B cell (primary cell): ENCODE results near the gene COL9A3.

Source experiments
- EZH2 ChIP-seq: IDR thresholded peaks from 2 replicates; pipeline ENCODE4 v1.6.1; 2012; ENCODE audit warnings: borderline replicate concordance, low read depth, mild to moderate bottlenecking, moderate library complexity, low read length; ENCODE audit not compliant: insufficient read depth, poor library complexity, severe bottlenecking
- TF ChIP-seq, protein P1 (sequence below): fragments of 200-600 bp; IDR thresholded peaks from one replicate; pipeline ENCODE4 v1.8.0; 2022; ENCODE audit warnings: antibody characterized with exemption, mild to moderate bottlenecking

DNA sequence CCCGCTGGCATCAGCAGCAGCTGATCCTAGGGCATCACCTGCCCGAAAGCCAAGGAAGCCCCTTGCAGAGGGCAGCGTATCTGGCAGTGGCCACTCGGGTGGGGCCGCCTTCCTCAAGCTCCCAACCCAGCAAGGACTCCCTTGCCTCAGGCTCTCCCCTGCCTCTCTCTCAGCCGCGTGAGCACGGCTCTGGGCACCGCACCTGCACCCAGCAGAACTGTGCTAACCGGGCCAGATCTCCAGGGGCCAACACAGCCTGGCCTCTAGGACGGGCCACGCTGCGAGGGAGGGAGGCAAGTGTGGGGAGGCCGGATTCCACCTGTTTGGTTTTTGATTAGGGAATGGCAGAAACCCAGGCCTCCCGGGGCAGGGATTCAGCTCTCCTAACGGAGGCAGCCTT lies 32.4 kb upstream of the COL9A3 start:
- no peak for TF ChIP-seq EZH2
- TF ChIP-seq, protein P1, sequence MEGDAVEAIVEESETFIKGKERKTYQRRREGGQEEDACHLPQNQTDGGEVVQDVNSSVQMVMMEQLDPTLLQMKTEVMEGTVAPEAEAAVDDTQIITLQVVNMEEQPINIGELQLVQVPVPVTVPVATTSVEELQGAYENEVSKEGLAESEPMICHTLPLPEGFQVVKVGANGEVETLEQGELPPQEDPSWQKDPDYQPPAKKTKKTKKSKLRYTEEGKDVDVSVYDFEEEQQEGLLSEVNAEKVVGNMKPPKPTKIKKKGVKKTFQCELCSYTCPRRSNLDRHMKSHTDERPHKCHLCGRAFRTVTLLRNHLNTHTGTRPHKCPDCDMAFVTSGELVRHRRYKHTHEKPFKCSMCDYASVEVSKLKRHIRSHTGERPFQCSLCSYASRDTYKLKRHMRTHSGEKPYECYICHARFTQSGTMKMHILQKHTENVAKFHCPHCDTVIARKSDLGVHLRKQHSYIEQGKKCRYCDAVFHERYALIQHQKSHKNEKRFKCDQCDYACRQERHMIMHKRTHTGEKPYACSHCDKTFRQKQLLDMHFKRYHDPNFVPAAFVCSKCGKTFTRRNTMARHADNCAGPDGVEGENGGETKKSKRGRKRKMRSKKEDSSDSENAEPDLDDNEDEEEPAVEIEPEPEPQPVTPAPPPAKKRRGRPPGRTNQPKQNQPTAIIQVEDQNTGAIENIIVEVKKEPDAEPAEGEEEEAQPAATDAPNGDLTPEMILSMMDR = no peak
